Aorta (tissue), 5 donors: ENCODE data around the gene DACT1. TPM values are rescaled to one million over a fixed set of nuclear protein-coding genes. Genes with fewer than 3 reads are reported as not detected.

ENCODE experiments used
- ATAC-seq: fragments of 200-7000 bp; cut with Tn5 transposase; one replicate; pipeline ENCODE4 v1.9.1; 2022; ENCODE audit warnings: moderate library complexity; ENCODE audit not compliant: low FRiP score
- DNase-seq, 2 donors: peaks; one replicate each; pipeline ENCODE4 v3.0.0-alpha.2; 2020
- H3K27ac ChIP-seq, 2 donors: one replicate each; pipeline ENCODE4 v1.5.1; 2013; ENCODE audit warnings: low read length in 2 of 2, mild to moderate bottlenecking in 2 of 2, moderate library complexity in 2 of 2, control low read depth in 1 of 2, inconsistent platforms in 1 of 2, low read depth in 1 of 2
- H3K27me3 ChIP-seq, 2 donors: one replicate each; pipeline ENCODE4 v1.6.1; 2013; ENCODE audit warnings: control low read depth in 1 of 2, low read length in 1 of 2, mild to moderate bottlenecking in 1 of 2, moderate library complexity in 1 of 2; ENCODE audit not compliant: insufficient read depth in 2 of 2, control insufficient read depth in 1 of 2
- H3K36me3 ChIP-seq, 2 donors: one replicate each; pipeline ENCODE4 v1.6.1; 2013; ENCODE audit warnings: control low read depth in 1 of 2, low read length in 1 of 2, mild to moderate bottlenecking in 1 of 2; ENCODE audit not compliant: insufficient read depth in 2 of 2, control insufficient read depth in 1 of 2
- H3K4me1 ChIP-seq, 2 donors: one replicate each; pipeline ENCODE4 v1.6.1; 2013; ENCODE audit warnings: low read length in 2 of 2, control low read depth in 1 of 2, mild to moderate bottlenecking in 1 of 2, moderate library complexity in 1 of 2; ENCODE audit not compliant: insufficient read depth in 2 of 2, control insufficient read depth in 1 of 2
- H3K4me3 ChIP-seq, 2 donors: one replicate each; pipeline ENCODE4 v1.5.1; 2013; ENCODE audit warnings: low read length in 2 of 2, control low read depth in 1 of 2, mild to moderate bottlenecking in 1 of 2
- H3K9me3 ChIP-seq: one replicate; pipeline ENCODE4 v1.6.1; 2013; ENCODE audit warnings: mild to moderate bottlenecking, low read length; ENCODE audit not compliant: control insufficient read depth
- WGBS, 2 donors: extraction: QIAGEN DNeasy Blood & Tissue Kit; methylation state at CpG; one replicate each; pipeline ENCODE4 v1.1.7; 2013; 5-methylcytosine and 5-hydroxymethylcytosine counted together
- intact Hi-C, 2 donors: fragments of 100-400 bp; cut with DNase I; formaldehyde crosslinking; loops; one replicate each; pipeline versions ENCODE4 v1.14.2 to v1.15.0; 2022
- polyA plus RNA-seq, 2 donors: library from polyadenylated mRNA; stranded (reverse); fragments of 200-250 nt; gene quantifications; one replicate each; pipeline ENCODE4 v1.2.3, GENCODE V29; 2013
- total RNA-seq, 2 donors: library from RNA; stranded (reverse); fragmentation: NEBNext Ultra II Directional; extraction: Animal tissue kit (Norgen Biotek cat#: 25700); gene quantifications; one replicate each; pipeline ENCODE4 v1.2.1, GENCODE V29; 2021
- donor health status: healthy with polysubstance abuse.
- donor health status: Bipolar disorder and iron deficiency.
- donor health status: DM: no; HTN: no; CAD: no.
- donor health status: DM: no; HTN: no; CAD: no.
- donor health status: DM: yes; HTN: yes; CAD: no.

Gene DACT1
- total and polyA plus RNA-seq, 4 donors: 7.5 to 43.6 (median 27.4) TPM

DNA sequence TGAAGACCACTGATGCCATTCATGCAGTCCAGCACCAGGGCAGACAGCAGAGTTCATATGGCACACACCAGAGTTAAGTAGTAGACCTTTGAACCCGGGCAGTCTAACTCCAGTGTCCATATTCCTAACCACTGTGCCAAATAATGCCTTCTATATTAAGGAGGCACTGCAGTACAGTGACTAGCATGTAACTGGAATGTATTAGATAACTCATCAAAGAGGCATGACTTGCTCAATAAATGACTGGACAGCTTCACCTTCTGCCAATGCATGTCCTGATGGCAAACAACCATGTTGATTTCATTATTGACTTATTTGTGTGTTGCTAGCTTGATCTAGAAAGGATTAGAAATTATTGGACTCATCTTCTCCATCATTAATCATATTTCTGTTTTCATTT lies 40.2 kb downstream of the DACT1 start:
- Histone ChIP-seq H3K27me3 (no peaks in the 10 kb centered on the region), H3K4me3 (no peak overlapping the region), H3K9me3 (no peaks in the 10 kb centered on the region), H3K4me1 (no peaks in the 10 kb centered on the region), H3K36me3 (no peaks in the 10 kb centered on the region), H3K27ac (no peak overlapping the region)
- DNase-seq (no peak), ATAC-seq (no peak)
- 87 to 92% methylated on average over 1 of the region's 1 CpG for WGBS, 2 donors
- intact Hi-C loops: no loop called here

GRCh38 chr14:58680698-58681097 lies 42.9 kb downstream of the DACT1 start:
- WGBS, 2 donors: 93 to 96% methylated on average over 4 of the region's 4 CpGs
- DNase-seq (no peak), ATAC-seq (no peak)
- intact Hi-C loops: no loop called here
- no peaks in the 10 kb centered on the region for H3K27me3 ChIP-seq
- no peaks in the 10 kb centered on the region for H3K9me3 ChIP-seq
- no peaks in the 10 kb centered on the region for H3K36me3 ChIP-seq
- no peak overlapping the region for H3K27ac ChIP-seq
- no peak overlapping the region for H3K4me3 ChIP-seq
- no peaks in the 10 kb centered on the region for H3K4me1 ChIP-seq

GRCh38 chr14:58687232-58687795 lies 49.6 kb downstream of the DACT1 start:
- no peaks in the 10 kb centered on the region for H3K36me3 ChIP-seq
- no peaks in the 10 kb centered on the region for H3K27me3 ChIP-seq
- H3K4me3 ChIP-seq: no peak overlapping the region
- ATAC-seq (no peak), DNase-seq (no peak)
- H3K4me1 ChIP-seq: no peaks in the 10 kb centered on the region
- H3K27ac ChIP-seq: no peak overlapping the region
- intact Hi-C loops: no loop called here
- H3K9me3 ChIP-seq: no peaks in the 10 kb centered on the region
- 94% methylated on average over 24 to 27 of the region's 27 CpGs for WGBS, 2 donors

- whole genome bisulfite sequencing, 2 donors: 38 to 44% methylated on average over 14 of the region's 14 CpGs
- no peak for ATAC-seq
Observed at GRCh38 chr14:58690801-58691516, 53.2 kb downstream of the DACT1 start.

GRCh38 chr14:58693048-58693447 lies 55.3 kb downstream of the DACT1 start:
- Histone ChIP-seq H3K27me3 (no peaks in the 10 kb centered on the region), H3K9me3 (no peaks in the 10 kb centered on the region), H3K27ac (no peak overlapping the region), H3K4me1 (no peaks in the 10 kb centered on the region), H3K4me3 (no peak overlapping the region), H3K36me3 (no peaks in the 10 kb centered on the region)
- WGBS, 2 donors: 93% methylated on average over 4 of the region's 4 CpGs
- intact Hi-C loops: no loop called here
- DNase-seq (no peak), ATAC-seq (no peak)

More at GRCh38 chr14:58690801-58691516, 53.2 kb downstream of the DACT1 start:
- no peaks in the 10 kb centered on the region for H3K27me3 ChIP-seq
- no peak overlapping the region for H3K27ac ChIP-seq
- H3K9me3 ChIP-seq: no peaks in the 10 kb centered on the region
- intact Hi-C loops: no loop called here
- no peak for DNase-seq
- H3K4me3 ChIP-seq: no peak overlapping the region
- H3K4me1 ChIP-seq: no peaks in the 10 kb centered on the region
- H3K36me3 ChIP-seq: no peaks in the 10 kb centered on the region

DNA sequence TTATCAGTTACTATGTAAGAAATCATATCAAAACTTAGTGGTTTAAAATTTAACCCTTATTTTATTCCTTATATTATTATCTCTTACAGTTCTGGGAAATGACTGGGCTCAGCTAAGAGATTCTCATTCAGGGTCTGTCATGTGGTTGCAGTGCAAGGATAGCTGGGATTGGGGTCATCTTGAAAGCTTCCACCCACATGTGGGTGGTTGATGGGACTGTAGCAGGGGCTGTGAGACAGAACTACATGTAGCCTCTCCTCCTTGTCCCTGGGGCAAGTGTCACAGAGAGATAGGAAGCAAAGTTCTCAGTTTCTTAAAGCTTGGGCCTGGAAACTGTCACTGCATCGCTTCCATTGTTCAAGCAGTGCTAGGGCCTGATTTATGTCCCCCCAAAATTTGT lies 57.8 kb downstream of the DACT1 start:
- ATAC-seq (no peak), DNase-seq (no peak)
- no peak overlapping the region for H3K4me3 ChIP-seq
- H3K36me3 ChIP-seq: no peaks in the 10 kb centered on the region
- H3K27me3 ChIP-seq: no peaks in the 10 kb centered on the region
- WGBS, 2 donors: 98 to 100% methylated on average over 1 of the region's 1 CpG
- intact Hi-C loops: no loop called here
- no peaks in the 10 kb centered on the region for H3K4me1 ChIP-seq
- H3K9me3 ChIP-seq: no peaks in the 10 kb centered on the region
- no peak overlapping the region for H3K27ac ChIP-seq

DNA sequence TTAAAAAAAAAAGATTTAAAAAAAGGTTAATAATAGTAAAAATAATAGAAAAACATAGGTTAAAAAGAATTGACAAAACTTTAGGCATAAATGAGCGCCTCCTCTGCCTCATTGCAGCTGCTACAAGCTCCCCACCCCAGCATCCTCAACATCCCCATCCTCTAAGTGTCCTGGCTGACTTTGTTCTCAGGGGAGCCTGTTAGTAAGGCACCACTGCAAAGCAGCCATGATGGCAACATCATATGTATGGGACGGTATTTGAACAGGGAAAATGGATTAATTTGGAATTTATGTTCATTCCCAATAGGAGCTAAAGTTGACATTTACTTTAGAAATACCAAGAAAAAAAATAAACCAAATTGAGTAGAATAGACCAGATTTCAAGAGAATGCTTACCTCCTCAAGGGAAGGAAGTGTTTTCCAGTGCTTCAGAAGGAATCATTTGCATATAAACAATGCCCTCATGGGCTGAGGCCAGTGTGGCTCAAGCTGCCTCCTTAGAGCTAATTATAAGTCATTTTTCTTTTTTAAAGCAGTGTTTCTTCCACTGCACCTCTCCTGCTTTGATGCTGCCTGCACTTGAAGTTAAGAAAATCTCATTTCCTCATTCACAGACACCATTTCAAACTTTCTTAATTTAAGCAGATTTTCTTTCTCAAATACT lies 59.6 kb downstream of the DACT1 start:
- Histone ChIP-seq H3K4me3 (no peak overlapping the region), H3K27ac (no peak overlapping the region), H3K4me1 (peaks cover under 1 to 9% of the 10 kb centered on the region in 2 donors), H3K27me3 (no peaks in the 10 kb centered on the region), H3K36me3 (no peaks in the 10 kb centered on the region), H3K9me3 (no peaks in the 10 kb centered on the region)
- DNase-seq (no peak), ATAC-seq (no peak)
- 94 to 95% methylated on average over 2 of the region's 2 CpGs for WGBS, 2 donors
- intact Hi-C loops: no loop called here
